SKM-1 (cell line): ENCODE measurements around the gene ADAMTS7.
"Not testable (repeated sequence)": the region's sequence is repeated elsewhere in the genome, so short reads cannot be mapped to it uniquely, and the experiment has no call there.

Experiments used
- DNase-seq: peaks from one replicate; lab custom pipeline; 2025; ENCODE audit not compliant: unreplicated experiment; lab: John Stamatoyannopoulos, UW

Gene ADAMTS7

DNA sequence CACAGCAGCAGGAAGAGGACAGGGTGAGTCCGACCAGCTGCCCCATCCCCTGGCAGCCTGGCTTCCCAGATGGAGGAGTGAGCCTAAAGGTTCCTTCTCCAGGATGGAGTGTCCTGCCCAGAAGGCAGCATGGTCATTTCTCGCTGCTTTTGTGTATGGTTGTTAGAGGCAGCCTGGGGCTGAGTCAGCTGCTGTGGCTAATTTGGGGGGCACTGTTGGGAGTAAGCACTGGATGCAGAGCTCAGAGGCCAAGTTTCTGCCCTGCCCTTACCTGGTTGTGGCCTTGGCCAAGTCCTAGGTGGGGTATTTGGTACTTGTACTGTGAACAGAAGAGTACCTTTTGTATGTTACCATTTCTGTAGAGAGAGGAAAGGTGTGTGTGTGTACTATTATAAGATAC lies 78.6 kb downstream of the ADAMTS7 start:
- DNase-seq: no peak

DNA sequence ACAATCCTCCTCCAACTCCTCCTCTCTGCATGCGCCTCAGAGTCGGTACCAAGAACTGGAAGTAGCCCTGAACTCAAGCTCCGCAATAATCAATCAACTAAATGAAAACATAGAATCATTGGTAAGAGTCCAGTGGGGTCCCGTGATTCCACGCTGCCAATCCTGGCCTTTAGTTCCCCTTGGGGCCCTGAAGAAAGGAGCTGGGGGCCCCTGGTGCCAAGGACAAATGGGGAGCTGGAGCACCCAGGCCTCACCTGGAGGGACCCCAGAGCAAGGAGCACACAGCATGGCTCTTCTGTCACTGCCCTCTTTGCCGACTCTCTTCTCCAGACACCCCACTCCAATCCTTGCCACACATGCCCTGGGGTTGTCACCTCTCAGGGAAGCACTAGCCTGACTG lies 80.3 kb downstream of the ADAMTS7 start:
- no peak for DNase-seq

DNA sequence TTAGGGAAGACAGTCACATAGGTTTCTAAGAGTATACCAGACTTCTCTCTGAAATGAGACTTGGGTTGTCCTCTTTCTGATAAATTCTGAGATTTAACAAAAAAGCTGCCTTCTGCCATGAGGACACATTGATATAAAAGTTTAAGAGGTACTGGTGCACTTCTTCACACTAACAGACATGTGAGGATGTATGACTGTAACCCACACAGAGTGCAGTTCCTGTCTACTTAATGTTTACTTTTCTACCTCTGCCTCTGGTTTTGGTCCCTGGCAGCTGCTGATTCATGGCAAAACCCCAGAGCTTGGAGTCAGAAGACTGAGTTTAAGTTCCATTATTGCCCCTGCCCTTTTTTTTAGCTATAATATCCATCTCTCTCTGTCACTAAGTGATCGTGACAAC lies 82.8 kb downstream of the ADAMTS7 start:
- not testable (repeated sequence) for DNase-seq

DNA sequence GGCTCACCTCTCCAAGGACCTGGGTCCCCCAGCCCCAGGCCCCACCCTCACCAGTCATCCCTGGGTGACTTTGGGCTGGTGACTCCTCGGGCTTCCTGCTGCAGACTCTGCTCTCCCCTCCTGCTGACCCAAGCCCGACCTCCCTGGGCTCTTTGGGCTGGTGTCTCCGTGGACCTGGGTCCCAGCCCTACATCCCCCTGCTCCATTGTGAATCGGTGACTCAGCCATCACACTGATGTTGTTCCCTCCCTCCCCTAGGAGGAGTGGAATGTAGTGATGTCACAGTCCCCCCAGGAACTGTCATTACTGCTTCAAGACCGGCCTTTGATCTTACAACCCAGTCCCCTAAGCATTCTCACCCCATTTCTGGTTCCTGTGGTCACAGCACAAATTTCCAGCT lies 83.7 kb downstream of the ADAMTS7 start:
- DNase-seq: no peak

DNA sequence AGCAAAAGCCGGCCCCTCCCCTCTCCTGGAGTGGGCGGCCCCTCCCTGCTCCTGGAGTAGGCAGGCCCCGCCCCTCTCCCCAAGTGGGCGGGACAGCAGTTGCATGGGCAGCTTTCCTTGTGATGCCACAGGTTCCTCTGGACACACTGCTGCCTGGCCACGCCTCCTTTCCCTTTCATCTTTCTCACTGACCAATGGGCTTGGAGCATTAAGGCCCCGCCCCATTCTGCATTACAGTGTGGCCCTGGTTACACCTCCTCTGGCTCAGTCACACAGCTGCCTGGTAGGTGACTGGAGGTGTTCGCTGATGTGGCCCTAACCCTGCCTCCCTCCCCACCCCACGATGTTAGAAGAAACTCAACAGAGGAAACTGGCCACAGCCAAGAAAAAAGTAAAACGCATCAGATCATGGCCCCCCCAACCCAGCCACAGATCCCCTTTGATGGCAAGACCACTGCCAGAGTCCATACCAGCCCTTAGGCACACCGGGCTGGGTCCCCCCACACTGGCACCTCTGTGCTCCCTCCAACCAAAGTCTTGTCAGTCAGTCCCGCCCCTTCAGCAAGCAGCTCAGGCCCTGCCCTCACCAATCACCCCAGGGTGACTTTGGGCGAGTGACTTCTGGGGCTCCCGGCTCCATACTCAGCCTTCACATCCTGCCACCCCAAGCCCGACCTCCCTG lies 84.3 kb downstream of the ADAMTS7 start:
- no peak for DNase-seq

DNA sequence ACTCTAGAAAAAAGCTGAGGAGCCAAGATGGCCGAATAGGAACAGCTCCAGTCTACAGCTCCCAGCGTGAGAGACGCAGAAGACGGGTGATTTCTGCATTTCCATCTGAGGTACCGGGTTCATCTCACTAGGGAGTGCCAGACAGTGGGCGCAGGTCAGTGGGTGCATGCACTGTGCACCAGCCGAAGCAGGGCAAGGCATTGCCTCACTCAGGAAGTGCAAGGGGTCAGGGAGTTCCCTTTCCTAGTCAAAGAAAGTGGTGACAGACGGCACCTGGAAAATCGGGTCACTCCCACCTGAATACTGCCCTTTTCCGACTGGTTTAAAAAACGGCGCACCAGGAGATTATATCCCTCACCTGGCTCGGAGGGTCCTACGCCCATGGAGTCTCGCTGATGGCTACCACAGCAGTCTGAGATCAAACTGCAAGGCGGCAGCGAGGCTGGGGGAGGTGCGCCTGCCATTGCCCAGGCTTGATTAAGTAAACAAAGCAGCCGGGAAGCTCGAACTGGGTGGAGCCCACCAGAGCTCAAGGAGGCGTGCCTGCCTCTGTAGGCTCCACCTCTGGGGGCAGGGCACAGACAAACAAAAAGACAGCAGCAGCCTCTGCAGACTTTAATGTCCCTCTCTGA lies 91.3 kb downstream of the ADAMTS7 start:
- not testable (repeated sequence) for DNase-seq

DNA sequence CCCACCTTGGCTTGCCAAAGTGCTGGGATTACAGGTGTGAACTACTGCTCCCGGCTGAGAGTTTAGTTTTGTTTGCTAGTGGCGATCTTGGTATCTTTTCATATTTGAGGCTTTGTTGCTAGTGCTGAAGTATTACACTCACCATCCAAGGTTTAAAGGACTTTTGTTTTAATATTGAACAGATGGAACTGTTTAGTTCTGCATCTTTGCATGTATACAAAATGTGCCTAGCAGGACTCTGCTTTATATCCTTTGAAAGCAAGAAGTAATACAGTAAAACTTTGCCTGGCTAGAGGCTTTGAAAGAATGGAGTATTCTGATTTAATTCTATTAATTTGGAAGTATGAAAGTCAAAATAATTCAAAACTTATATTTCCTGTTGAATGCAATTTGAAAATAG lies 92.4 kb downstream of the ADAMTS7 start:
- no peak for DNase-seq

DNA sequence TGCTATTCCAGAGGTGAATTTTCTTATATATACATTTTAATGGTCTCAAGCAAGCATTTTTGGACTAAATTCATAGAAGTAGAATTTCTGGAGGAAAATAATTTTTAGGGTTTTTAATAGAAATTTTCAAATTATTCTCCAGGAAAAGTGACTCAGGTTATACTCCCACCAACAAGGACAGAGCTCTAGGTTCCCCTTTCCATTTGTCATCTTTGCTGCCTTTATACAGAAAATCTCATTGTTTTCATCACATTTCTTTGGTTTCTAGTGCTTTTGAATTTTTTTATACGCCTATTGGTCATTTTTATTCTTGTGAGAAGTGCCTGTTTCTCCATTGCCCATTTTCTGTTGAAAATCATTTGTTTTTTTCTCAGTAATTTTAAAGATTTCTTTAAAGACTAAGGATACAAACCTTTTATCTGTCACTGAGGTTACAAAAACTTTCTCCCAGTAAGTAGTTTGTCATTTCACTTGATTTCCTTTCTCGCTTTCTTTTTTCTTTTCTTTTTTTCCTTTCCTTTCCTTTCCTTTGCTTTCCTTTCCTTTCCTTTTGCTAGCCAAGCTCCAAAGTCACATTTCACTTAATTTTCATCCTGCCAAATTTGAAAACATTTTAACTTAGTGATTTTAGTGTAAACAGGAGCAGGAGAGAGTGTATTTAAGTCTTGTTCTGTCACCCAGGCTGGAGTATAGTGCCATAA lies 93.2 kb downstream of the ADAMTS7 start:
- no peak for DNase-seq

DNA sequence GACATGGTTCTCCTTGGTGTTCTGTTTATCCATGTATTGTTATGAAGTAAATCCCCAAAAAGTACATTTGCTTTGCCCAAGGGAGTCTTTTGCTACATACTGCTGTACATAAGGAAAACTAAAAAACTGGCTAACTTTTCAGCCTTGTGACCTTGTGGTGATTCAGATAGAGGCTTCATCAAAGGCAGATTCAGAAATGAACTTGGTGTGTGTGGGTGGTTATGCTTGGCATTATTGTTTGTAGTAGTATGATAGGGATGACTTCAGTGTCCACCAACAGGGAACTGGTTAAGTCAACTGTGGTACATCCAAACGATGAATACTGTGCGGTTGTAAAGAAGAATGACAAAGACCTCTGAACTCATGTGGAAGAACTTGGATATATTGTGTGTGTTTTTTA lies 94.6 kb downstream of the ADAMTS7 start:
- no peak for DNase-seq

DNA sequence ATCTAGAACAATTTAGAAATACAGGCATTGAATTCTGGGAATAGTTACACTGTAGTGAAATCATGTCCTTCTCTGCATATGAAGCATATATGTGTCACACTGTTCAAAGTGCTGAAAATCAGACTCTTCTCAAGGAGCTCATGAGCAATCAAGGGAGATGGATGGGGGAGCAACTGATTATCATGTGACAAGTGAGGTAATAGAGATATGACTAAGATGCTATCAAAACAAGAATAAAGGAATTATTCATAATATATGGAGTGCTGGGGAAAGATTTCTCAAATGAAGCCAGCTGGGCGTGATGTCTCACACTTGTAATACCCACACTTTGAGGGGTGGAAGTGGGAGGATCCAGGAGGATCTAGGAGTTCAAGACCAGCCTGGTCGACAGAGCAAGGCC lies 95.3 kb downstream of the ADAMTS7 start:
- DNase-seq: no peak

DNA sequence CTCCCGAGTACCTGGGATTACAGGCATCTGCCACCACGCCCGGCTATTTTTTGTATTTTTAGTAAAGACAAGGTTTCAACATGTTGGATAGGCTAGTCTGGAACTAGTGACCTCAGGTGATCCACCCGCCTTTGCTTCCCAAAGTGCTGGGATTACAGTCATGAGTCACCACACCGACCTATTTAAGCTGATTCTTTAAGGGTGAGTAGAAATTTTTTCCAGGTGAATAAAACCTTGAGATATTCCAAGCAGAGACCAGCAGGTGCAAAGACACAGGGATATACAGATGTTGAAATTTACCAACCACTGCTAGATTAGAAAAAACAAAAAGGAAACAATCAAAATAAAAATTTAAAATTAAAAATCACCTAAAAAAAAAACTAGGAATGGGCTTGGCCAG lies 95.8 kb downstream of the ADAMTS7 start:
- DNase-seq: no peak

DNA sequence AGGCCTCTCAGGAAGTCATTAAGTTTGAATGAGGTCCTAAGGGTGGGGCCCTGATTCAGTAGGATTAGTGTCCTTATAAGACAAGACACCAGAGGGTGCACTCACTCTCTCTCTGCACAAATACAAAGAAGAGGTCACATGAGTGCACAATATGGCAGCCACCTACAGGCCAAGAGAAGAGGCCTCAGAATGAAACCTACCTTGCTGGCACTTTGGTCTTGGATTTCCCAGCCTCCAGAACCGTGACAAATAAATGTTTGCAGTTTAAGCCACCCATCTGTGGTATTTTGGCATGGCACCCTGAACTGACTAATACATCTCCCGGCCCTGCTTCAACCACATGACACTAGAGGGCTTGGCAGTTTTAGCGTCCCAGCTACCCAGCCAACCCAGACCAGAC lies 96.4 kb downstream of the ADAMTS7 start:
- DNase-seq: no peak

DNA sequence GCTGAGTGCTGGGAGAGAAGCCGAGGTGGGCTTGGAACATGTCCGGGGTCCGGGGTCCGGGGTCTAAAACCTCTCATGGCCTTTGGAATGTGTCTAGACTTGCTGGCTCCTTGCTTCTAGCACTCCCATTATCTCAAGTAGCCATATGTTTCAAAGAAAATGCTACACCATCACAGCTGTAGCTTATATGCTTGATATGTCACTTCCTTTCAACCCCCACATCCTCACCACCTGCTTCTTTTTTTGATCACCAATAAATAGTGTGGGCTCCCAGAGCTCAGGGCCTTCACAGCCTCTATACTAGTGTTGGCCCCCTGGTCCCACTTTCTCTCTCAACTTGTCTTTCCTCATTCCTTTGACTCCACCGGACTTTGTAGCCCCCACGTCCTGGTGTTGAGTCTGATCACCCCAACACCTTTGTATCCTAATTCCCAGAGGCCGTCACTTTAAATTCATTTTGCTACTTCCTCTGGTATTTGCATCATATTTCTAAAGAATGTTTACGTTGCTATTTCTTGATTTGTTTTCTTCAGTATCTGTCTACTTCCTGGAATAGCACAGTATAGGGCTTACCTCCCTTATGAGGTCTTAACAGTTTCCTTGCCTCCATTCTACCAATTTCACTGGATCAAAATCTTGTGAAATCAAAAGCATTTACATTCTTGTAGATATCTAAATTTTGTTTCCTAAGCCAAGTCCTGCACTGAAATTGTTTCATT lies 98.3 kb downstream of the ADAMTS7 start:
- DNase-seq: no peak

DNA sequence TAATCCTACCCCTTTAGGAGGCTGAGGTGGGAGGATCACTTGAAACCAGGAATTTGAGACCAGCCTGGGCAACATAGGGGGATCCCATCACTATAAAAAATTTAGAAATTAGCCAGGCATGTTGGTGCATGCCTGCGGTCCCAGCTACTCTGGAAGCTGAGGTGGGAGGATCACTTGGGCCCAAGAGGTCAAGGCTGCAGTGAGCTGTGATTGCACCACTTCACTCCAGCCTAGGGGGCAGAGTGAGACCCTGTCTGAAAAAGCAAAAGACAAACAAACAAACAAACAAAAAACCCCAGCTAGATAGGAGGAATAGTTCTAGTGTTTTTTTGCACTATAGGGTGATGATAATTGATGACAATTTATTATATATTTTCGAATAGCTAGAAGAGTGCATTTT lies 99.6 kb downstream of the ADAMTS7 start:
- no peak for DNase-seq

DNA sequence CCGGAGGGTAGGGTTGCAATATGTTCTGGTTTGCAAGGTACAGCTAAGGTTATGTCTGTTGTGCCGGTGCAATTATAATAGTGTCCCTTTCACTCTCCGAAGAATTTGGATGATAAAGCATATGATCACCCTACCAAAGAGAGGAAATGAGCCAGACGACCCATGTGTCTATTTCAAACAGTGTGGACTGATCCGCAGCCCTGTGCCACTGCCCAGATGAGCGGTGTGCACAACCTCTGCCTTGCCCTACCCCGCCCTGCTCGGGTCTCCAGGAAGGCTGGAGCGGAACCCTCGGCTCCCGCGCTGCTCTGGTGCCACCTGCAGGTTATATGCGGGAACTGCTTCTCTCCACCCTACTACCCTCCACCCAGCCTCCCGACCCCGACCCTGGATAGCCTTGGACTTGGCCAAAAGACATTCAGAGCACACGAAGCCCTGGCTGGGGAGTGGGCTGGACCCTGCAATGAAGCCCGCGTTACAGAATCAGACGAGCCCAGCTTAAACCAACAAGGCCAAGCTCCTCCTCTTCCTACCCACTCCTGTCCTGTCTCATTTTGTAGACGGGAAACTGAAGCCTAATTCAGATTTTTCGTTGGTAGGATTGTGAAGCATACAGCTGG lies 101.9 kb downstream of the ADAMTS7 start:
- DNase-seq: peak; percentile 24
